ENCODE results near the gene COX19. TPM values are rescaled to one million over a fixed set of nuclear protein-coding genes. Genes with fewer than 3 reads are reported as not detected.

The COX19 gene
- total RNA-seq, 1 experiment from 2014 or later, result 14.4 TPM

- no TSS peak for BruUV-seq (replicated peaks)
- TF ChIP-seq SIN3A (IDR thresholded peaks at IDR 0.05; ENCODE audit: borderline replicate concordance, insufficient read depth, low read depth, low read length) (no peak), POLR2AphosphoS5 (IDR thresholded peaks at IDR 0.05; ENCODE audit: low read depth, low read length) (no peak), CTCF (IDR thresholded peaks at IDR 0.05) (no peak), TCF7L2 (IDR thresholded peaks at IDR 0.05; ENCODE audit: low read depth, low read length) (no peak)
- TF ChIP-seq, protein P1, sequence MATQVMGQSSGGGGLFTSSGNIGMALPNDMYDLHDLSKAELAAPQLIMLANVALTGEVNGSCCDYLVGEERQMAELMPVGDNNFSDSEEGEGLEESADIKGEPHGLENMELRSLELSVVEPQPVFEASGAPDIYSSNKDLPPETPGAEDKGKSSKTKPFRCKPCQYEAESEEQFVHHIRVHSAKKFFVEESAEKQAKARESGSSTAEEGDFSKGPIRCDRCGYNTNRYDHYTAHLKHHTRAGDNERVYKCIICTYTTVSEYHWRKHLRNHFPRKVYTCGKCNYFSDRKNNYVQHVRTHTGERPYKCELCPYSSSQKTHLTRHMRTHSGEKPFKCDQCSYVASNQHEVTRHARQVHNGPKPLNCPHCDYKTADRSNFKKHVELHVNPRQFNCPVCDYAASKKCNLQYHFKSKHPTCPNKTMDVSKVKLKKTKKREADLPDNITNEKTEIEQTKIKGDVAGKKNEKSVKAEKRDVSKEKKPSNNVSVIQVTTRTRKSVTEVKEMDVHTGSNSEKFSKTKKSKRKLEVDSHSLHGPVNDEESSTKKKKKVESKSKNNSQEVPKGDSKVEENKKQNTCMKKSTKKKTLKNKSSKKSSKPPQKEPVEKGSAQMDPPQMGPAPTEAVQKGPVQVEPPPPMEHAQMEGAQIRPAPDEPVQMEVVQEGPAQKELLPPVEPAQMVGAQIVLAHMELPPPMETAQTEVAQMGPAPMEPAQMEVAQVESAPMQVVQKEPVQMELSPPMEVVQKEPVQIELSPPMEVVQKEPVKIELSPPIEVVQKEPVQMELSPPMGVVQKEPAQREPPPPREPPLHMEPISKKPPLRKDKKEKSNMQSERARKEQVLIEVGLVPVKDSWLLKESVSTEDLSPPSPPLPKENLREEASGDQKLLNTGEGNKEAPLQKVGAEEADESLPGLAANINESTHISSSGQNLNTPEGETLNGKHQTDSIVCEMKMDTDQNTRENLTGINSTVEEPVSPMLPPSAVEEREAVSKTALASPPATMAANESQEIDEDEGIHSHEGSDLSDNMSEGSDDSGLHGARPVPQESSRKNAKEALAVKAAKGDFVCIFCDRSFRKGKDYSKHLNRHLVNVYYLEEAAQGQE (IDR thresholded peaks at IDR 0.05; ENCODE audit: insufficient read depth in 1 of 2, low read depth in 2 of 2, low read length in 1 of 2), result no peak
- H3K36me3 ChIP-seq (ENCODE audit: control insufficient read depth, insufficient read depth, low read length), result no peaks in the 10 kb centered on the region
- no peak for ATAC-seq
- ChIA-PET CTCF (no interaction called here), POLR2A (no interaction called here)
- in situ Hi-C loops (cut with HindIII; ENCODE audit: low pct_unique_long_range_greater_than_20kb, low sequenced_read_pairs), result no loop called here
- no peaks in the 10 kb centered on the region for H3K27me3 ChIP-seq (ENCODE audit: control insufficient read depth, insufficient read depth, low read length)
- intact Hi-C loops (cut with micrococcal nuclease; ENCODE audit: unreplicated experiment), result no loop called here
- H3K4me3 ChIP-seq (ENCODE audit: low read depth in 2 of 2, low read length in 2 of 2), result no peak overlapping the region
- no peaks in the 10 kb centered on the region for H3K9me3 ChIP-seq (ENCODE audit: control insufficient read depth, insufficient read depth, low read depth, low read length)
- DNase-seq (ENCODE audit: low read depth, low spot score), result no peak
- no peak overlapping the region for H3K27ac ChIP-seq (ENCODE audit: low read length)
- no peaks in the 10 kb centered on the region for H3K4me1 ChIP-seq (ENCODE audit: control insufficient read depth, insufficient read depth, low read length)
Observed at GRCh38 chr7:1009747-1010146, 34.4 kb upstream of the COX19 start.

DNA sequence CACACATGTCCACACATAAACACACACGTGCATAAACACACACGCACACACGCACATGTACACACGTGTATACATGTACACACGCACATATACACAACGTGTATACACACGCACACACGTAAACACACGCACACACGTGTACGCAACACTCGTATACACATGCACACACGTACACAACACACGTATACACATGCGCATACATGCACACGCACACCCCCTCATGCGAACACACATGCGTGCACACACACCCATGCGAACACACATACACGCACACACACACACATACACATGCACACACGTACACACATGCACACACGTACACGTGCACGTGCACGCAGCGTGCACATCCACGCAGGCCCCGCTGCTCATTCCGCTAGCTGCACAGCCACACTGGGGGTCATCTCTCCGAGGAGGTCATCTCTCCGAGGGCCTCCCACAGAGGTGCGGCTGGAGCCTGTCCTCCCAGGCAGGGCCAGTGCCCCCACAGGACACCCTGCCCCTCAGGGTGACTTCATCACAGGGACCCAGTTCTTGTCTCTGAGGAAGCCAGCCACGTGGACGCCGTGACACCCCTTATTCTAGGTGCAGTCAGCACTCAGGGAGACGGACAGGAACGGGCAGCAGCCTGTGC lies 33.5 kb upstream of the COX19 start:
- ChIA-PET POLR2A (no interaction called here), CTCF (no interaction called here)
- no peaks in the 10 kb centered on the region for H3K36me3 ChIP-seq (ENCODE audit: control insufficient read depth, insufficient read depth, low read length)
- H3K27ac ChIP-seq (ENCODE audit: low read length), result no peak overlapping the region
- ATAC-seq (no peak), DNase-seq (ENCODE audit: low read depth, low spot score) (no peak)
- H3K4me3 ChIP-seq (ENCODE audit: low read depth in 2 of 2, low read length in 2 of 2), result no peak overlapping the region
- in situ Hi-C loops (cut with HindIII; ENCODE audit: low pct_unique_long_range_greater_than_20kb, low sequenced_read_pairs), result no loop called here
- intact Hi-C loops (cut with micrococcal nuclease; ENCODE audit: unreplicated experiment), result no loop called here
- H3K9me3 ChIP-seq (ENCODE audit: control insufficient read depth, insufficient read depth, low read depth, low read length), result no peaks in the 10 kb centered on the region
- no TSS peak for BruUV-seq (replicated peaks)
- TF ChIP-seq TCF7L2 (IDR thresholded peaks at IDR 0.05; ENCODE audit: low read depth, low read length), result no peak
- no peak for TF ChIP-seq CTCF (IDR thresholded peaks at IDR 0.05)
- TF ChIP-seq, protein P1 (IDR thresholded peaks at IDR 0.05; ENCODE audit: insufficient read depth in 1 of 2, low read depth in 2 of 2, low read length in 1 of 2), result no peak
- TF ChIP-seq POLR2AphosphoS5 (IDR thresholded peaks at IDR 0.05; ENCODE audit: low read depth, low read length), result no peak
- TF ChIP-seq SIN3A (IDR thresholded peaks at IDR 0.05; ENCODE audit: borderline replicate concordance, insufficient read depth, low read depth, low read length), result no peak
- H3K27me3 ChIP-seq (ENCODE audit: control insufficient read depth, insufficient read depth, low read length), result no peaks in the 10 kb centered on the region
- H3K4me1 ChIP-seq (ENCODE audit: control insufficient read depth, insufficient read depth, low read length), result no peaks in the 10 kb centered on the region

All from Panc1 (cell line).